Measurements from ENCODE around the gene MCF2L2. TPM values are rescaled to one million over a fixed set of nuclear protein-coding genes. Genes with fewer than 3 reads are reported as not detected.

The MCF2L2 gene
- total and polyA plus RNA-seq, 9 of the 15 experiments (the other 6 are each of a cell fraction or from before 2014, with no cell fraction given), result 0.56 to 4.2 (median 3.0) TPM

- no peak; a peak in 1 of 4 replicates for TF ChIP-seq MNT (conservative IDR thresholded peaks at IDR 0.05)
- TF ChIP-seq HLTF (IDR thresholded peaks at IDR 0.05), result no peak
- TF ChIP-seq HMGN3 (IDR thresholded peaks at IDR 0.05; ENCODE audit: borderline replicate concordance, extremely low read depth, insufficient read length, low read depth, low read length), result no peak
- TF ChIP-seq SMARCA4 (IDR thresholded peaks at IDR 0.05), result peak; percentile 59; the same call in 1 of the 2 replicates
- TF ChIP-seq RB1 (IDR thresholded peaks at IDR 0.05; ENCODE audit: low read depth), result no peak
- TF ChIP-seq EWSR1 (IDR thresholded peaks at IDR 0.05; ENCODE audit: borderline replicate concordance, low read depth, partially characterized antibody), result no peak
- TF ChIP-seq XRCC4 (IDR thresholded peaks at IDR 0.05; ENCODE audit: extremely low read depth, insufficient read depth, insufficient read length), result no peak
- no peak for TF ChIP-seq ZNF174 (CRISPR knock-in tag; IDR thresholded peaks at IDR 0.05)
- no peak for TF ChIP-seq ARHGAP35 (IDR thresholded peaks at IDR 0.05; ENCODE audit: partially characterized antibody)
- TF ChIP-seq RREB1 (CRISPR knock-in tag; IDR thresholded peaks at IDR 0.05), result no peak
- TF ChIP-seq, protein P1, sequence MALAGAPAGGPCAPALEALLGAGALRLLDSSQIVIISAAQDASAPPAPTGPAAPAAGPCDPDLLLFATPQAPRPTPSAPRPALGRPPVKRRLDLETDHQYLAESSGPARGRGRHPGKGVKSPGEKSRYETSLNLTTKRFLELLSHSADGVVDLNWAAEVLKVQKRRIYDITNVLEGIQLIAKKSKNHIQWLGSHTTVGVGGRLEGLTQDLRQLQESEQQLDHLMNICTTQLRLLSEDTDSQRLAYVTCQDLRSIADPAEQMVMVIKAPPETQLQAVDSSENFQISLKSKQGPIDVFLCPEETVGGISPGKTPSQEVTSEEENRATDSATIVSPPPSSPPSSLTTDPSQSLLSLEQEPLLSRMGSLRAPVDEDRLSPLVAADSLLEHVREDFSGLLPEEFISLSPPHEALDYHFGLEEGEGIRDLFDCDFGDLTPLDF (CRISPR knock-in tag; IDR thresholded peaks at IDR 0.05), result no peak
- no peak for TF ChIP-seq ILF3 (IDR thresholded peaks at IDR 0.05; ENCODE audit: borderline replicate concordance)
- TF ChIP-seq XRCC3 (IDR thresholded peaks at IDR 0.05), result no peak
- TF ChIP-seq RCOR1 (IDR thresholded peaks at IDR 0.05; ENCODE audit: borderline replicate concordance in 1 of 2, low read depth in 2 of 2, low read length in 2 of 2), result peak in 1 of 2 experiments; percentile 67; a peak in 1 of 4 replicates
- TF ChIP-seq TBP (optimal IDR thresholded peaks at IDR 0.05; ENCODE audit: low read depth, low read length), result no peak
- TF ChIP-seq TRIM24 (IDR thresholded peaks at IDR 0.05), result peak; percentile 43 to 62; a peak in 2 of 4 replicates
- TF ChIP-seq FOXJ2 (tag; IDR thresholded peaks at IDR 0.05), result no peak
- TF ChIP-seq, protein P2, sequence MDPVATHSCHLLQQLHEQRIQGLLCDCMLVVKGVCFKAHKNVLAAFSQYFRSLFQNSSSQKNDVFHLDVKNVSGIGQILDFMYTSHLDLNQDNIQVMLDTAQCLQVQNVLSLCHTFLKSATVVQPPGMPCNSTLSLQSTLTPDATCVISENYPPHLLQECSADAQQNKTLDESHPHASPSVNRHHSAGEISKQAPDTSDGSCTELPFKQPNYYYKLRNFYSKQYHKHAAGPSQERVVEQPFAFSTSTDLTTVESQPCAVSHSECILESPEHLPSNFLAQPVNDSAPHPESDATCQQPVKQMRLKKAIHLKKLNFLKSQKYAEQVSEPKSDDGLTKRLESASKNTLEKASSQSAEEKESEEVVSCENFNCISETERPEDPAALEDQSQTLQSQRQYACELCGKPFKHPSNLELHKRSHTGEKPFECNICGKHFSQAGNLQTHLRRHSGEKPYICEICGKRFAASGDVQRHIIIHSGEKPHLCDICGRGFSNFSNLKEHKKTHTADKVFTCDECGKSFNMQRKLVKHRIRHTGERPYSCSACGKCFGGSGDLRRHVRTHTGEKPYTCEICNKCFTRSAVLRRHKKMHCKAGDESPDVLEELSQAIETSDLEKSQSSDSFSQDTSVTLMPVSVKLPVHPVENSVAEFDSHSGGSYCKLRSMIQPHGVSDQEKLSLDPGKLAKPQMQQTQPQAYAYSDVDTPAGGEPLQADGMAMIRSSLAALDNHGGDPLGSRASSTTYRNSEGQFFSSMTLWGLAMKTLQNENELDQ (CRISPR knock-in tag; IDR thresholded peaks at IDR 0.05; ENCODE audit: borderline replicate concordance), result no peak
- TF ChIP-seq GTF2A2 (tag; IDR thresholded peaks at IDR 0.05), result no peak
Measured at GRCh38 chr3:183354325-183354831, 74.0 kb downstream of the MCF2L2 start (continued).
